DMS 273 (cell line): Measurements from ENCODE around the gene ANKRD65.
A peak's percentile ranks its signal among the peaks of the same experiment; 100 is the strongest.
"Not testable (repeated sequence)": the region's sequence is repeated elsewhere in the genome, so short reads cannot be mapped to it uniquely, and the experiment has no call there.

Experiments
- DNase-seq: peaks from one replicate; lab custom pipeline; 2025; ENCODE audit not compliant: unreplicated experiment; lab: John Stamatoyannopoulos, UW

The ANKRD65 gene

DNA sequence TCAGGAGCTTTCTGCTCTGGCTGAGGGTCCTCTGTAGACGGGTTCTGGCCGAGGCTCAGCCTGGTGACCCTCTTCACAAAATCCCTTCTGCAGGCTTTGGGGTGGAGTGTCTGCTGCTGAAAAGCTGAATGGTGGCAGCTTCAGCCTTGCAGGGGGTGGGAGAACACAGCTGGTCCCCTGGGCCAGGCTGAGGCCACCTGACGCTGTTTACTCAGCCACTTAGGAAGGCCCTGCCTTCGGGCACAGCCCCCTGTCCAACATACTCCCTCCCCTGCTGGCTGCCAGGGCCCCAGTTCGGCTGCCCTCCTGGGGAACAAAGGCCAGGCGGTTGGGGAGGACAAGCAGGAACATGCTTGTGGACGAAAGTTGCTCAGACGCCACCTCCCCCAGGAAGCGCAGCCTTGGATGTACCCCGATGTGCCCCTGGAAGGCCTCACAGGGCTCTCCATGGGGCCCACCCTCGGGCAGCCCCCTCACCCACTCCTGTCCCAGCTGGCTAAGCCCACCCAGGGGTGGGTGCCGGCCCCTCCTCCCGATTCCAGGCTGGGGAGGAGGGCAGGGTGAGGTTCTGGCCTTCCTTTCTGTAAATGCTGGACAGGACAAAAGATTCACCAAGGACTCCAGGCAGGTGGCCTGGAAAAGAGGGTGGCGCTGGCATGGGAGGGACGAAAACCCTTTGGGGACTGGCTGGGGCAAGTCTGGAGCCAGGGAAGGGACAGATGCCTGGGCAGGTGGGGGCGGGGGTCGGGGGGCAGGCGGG, at the start of gene ANKRD65:
TSS of gene ANKRD65 (minus strand) at position 130 of the 760 bp plus-strand sequence. CDS start 271 bp downstream, outside the sequence.
- peak; percentile 88 for DNase-seq

- DNase-seq, result not testable (repeated sequence)
Observed at GRCh38 chr1:1468196-1468985, 47.3 kb upstream of the ANKRD65 start.

DNA sequence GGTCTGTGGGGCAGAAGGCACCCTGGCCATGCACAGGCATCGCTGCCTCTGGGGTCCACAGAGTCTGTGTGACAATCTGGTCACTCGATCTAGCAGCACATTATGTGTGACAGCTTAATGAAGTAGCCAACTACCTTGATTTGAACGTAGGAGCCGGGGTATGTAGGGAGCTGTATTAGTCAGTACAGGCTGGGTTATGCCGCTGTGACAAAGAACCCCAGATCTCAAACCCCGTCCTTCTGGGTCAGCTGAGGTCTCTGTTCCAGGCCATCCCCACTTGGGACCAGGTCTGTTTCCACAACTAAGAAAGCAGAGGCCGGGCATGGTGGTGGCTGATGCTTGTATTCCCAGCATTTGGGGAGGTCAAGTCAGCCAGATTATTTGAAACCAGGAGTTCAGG, 42.2 kb upstream of the ANKRD65 start:
- no peak for DNase-seq

DNA sequence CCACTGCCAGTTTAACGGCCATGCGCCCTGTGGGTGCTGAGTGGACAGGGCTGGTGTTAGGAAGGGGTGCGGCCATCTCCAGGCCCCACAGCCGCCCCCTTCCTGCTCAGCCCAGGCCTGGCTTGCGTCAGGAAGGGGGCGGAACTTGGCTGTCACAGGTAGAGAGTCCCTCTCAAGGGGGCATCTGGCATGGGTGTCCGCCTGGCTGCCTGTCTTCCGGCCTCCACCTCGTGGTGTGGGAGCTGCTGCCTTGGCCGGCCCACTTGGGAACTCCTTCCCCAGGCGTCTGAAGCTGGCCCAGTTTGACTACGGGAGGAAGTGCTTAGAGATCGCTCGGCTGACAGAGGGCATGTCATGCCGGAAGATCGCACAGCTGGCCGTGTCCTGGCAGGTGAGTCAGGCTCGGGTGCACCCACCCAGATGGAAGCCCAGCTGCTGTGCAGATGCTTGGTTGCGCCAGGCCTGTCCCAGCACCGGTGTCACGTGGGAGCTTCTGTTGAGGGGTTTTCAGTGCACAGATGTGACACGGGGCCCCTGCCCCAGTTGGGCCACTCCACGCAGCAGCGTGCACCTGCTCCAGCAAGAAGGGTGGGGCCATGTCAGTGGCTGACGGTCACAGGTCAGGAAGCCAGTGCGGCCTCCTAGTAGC, 41.4 kb upstream of the ANKRD65 start:
- peak; percentile 74 for DNase-seq

DNA sequence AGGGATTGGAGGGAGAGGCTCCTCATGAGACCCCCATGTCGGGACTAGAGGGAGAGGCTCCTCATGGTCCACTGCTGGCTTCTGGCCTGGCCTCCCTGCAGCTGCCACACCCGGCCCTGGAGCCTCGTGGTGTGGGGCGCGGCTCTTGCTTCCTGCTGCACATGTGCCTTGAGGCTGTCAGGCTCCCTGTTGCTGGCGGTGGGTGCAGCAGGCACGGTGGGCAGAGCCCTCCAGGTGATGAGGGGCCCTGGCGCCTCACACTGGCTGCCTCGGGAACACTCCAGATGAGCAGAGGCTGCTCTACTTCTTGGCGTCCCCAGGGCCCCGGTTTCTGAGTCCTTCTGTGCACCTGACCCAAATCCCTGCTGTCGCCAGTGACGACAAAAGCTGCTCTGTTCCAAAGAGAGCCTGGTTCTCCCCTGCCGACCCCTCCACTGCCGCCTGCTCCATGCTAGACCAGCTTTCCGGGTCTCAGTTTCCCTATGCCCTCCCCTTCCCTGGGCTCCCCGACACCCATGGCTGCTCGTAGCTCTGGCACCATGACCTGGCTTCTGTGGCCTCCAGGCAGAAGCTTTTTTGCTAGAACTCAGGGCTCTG, 40.7 kb upstream of the ANKRD65 start:
- DNase-seq, result no peak

DNA sequence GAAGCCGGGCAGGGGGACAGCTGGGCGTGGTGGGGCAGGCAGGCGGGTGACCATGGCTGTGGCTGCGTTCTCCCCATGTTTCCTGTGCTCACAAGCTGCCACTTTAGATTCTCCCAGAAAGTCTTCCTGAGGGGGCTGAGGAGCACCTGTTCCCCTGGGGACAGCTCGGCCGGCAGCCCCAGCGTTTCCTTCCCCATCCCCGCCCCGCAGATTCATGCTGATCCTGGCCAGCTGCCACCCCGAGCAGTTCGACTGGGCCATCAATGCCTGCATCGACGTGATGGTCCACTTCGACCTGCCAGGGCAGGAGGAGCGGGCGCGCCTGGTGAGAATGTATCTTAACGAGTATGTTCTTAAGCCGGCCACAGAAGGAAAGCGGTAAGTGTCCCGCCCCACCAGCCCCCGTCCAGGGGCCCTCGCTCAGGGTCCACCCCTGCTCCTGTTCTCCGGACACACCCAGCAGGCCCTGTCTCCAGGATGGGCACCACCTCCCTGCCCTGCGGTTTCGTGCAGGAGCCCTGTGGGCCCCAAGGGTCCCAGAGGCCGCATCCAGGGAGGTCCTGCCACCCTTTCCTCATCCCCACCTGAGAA, 39.6 kb upstream of the ANKRD65 start:
- no peak for DNase-seq

- not testable (repeated sequence) for DNase-seq
Observed at GRCh38 chr1:1459711-1460110, 38.6 kb upstream of the ANKRD65 start.

GRCh38 chr1:1459156-1459555, 38.1 kb upstream of the ANKRD65 start:
- DNase-seq, result not testable (repeated sequence)

GRCh38 chr1:1456683-1457255, 35.7 kb upstream of the ANKRD65 start:
- DNase-seq, result not testable (repeated sequence)

DNA sequence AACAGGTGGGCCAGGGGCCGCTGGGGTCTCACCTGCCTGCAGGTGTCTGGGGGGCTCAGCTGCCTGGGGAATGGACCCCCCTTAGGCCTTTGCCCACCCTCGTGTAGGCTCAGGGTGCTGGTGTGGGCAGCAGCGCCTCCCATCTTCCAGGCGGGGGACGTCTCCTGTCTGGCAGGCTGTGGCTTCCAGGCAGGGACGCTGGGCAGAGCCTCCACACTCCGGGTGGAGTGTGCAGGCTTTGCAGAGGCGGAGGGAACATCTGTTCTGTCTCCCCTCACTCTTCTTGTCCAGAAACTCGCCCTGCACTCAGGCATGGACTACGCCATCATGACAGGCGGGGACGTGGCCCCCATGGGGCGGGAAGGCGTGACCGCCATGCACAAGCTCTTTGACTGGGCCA, 34.9 kb upstream of the ANKRD65 start:
- DNase-seq, result not testable (repeated sequence)

DNA sequence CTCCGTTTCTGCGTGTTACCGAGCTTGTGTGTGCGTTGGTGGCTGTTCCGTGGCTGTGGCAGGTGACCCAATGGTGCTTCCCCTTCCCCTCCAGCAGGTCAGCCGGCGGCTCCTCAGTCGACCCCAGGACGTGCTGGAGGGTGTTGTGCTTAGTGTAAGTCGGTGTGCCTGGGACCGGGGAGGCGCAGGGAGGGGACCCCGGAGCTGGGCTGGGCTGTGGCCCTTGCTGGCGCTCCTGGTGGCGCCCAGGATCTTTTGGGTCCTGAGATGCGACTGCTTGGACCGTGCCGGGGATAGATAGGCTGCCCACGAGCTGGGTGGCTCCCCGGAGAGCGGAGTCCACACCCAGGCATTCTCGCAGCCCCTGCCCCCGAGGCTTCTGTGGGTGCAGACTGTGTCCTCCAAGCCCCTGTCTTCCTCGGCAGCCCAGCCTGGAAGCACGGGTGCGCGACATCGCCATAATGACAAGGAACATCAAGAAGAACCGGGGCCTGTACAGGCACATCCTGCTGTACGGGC, 34.3 kb upstream of the ANKRD65 start:
- no peak for DNase-seq

- not testable (repeated sequence) for DNase-seq
Observed at GRCh38 chr1:1454286-1455056, 33.4 kb upstream of the ANKRD65 start.

- no peak for DNase-seq
Observed at GRCh38 chr1:1452882-1453281, 31.8 kb upstream of the ANKRD65 start.

DNA sequence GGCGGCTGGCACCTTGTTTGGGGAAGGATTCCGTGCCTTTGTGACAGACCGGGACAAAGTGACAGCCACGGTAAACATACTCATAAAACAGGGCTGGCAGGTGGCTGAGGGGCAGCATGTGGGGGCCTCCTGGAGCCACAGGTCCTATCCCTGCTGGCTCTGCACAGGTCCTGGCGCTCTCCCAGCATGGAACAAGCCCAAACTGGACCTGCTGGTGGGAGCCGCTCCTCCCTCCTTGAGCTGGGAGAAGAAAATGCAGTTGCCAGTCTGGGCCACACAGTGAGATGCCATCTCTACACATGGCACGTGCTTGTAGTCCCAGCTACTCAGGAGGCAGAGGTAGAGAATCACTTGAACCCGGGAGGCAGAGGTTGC, 31.3 kb upstream of the ANKRD65 start:
- DNase-seq, result peak; percentile 91

DNA sequence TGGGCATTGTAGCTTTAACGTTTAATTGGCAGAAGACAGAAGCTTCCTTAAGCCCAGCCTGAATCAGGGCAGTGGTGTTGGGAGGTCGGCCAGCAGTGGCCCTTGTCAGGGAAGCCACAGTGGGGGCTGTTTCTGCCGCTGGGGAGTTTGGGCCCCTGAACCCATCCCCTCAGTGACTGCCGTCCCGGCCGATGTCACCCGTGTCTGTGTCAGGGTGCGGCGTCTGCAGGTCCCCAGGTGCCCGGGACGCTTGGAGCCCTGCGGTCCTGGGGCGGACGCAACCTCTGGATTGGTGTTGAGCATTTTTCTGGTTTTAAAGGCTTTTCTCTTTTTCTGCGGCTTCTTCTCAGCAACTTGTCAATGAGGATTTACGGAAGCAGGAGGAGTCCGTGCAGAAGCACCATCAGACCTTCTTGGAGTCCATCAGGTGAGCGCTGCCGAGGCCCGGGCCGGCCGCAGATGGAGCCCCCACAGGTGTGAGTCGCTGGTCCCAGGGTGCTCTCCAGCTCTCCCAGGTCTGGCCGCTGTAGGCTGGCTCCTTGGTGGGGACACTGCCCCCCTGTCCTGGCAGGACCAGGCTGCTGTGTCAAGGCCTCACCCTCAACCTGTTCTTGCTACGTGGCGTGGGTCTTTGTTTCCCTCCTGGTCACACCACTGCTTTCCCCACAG, 30.8 kb upstream of the ANKRD65 start:
- no peak for DNase-seq

GRCh38 chr1:1450616-1451015, 29.5 kb upstream of the ANKRD65 start:
- DNase-seq, result not testable (repeated sequence)

DNA sequence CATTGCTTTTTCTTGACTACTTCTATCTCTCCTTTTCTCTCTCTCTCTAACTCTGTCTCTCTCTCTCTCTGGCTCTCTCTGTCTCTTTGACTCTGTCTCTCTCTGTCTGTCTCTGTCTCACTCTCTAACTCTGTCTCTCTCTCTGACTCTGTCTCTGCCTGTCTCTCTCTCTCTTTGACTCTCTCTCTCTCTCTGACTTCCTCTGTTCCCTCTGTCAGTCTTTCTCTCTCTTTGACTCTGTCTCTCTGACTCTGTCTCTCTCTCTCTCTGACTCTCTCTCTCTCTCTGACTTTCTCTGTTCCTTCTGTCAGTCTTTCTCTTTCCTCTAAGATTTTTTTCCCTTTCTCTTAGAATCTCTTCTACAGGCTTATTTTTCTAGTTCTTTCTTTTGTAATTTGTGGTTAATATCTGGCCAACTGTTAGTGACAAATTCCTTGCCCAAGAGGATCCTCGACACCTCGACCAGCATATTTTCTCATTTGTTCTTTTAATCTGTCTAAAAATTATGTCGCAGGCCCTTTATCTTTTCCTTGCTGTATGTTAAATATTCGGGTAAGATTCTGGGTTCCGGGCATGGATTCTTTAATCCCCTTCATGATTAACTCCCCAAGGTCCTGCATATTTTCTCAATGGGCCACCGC, 28.1 kb upstream of the ANKRD65 start, which contains the start of gene ATAD3C:
TSS of gene ATAD3C (plus strand) at position 591 of the 641 bp plus-strand sequence. CDS start 995 bp downstream, outside the sequence.
- no peak for DNase-seq

DNA sequence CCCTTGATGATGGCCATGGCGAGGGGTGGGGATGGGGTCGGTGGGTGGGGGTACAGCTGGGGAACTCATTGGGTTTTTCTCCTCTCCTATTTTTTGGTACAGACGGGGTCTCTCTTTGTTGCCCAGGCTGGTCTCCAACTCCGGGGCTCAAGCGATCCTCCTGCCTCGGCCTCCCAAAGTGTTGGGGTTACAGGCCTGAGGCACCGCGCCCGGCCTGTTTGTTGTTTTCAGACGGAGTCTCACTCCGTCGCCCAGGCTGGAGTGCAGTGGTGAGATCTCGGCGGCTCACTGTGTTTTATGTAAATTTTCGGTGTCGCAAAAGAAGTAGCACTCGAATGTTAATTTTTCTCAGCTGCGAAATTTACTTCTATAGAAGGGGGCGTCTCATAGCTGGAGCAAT, 25.6 kb upstream of the ANKRD65 start:
- DNase-seq, result not testable (repeated sequence)
